Measurements from ENCODE around the gene ZNF219. TPM values are rescaled to one million over a fixed set of nuclear protein-coding genes. Genes with fewer than 3 reads are reported as not detected.

Gene ZNF219
- total and polyA plus RNA-seq, 2 of the 13 experiments (the other 11 are each of a cell fraction or from before 2014, with no cell fraction given), result 34.5 to 36.6 TPM

DNA sequence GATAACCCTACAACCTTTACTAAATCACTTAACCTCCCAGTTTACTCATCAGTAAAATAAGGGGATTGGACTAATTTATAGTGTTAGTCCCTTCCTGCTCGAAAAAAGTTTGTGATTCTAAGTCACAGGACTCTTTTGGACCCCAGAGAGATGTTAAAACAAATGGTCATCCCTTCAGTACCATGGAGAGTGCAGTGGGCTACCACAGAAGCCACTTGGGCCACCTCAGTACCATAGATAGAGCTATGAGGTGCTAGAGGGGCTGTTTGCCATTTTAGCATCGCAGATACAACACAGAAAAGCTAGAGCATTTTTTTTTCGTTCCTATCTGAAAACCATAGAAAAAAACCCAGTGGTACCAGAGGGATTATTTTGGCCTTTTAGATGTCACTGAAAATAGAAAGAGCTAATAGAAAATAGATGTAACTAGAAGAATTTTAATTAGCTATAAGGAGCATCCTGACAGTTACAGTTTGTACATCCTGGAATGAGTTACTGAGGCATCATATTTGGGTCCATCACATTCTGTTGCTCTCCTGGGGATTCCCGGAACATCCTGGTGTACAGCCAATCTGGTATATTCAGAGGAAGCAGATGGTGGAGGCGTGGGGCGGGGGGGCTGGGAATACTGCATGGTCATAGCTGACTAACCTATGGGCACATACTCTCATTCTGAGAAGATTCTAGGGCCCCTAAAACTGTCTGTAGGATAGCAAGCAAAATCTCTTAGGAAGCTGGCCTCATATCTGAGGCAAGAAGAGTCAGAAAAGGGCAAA is 2.8 kb downstream of the ZNF219 start (continued):
- TF ChIP-seq RFX3 (CRISPR knock-in tag; IDR thresholded peaks at IDR 0.05), result no peak
- TF ChIP-seq, protein P1, sequence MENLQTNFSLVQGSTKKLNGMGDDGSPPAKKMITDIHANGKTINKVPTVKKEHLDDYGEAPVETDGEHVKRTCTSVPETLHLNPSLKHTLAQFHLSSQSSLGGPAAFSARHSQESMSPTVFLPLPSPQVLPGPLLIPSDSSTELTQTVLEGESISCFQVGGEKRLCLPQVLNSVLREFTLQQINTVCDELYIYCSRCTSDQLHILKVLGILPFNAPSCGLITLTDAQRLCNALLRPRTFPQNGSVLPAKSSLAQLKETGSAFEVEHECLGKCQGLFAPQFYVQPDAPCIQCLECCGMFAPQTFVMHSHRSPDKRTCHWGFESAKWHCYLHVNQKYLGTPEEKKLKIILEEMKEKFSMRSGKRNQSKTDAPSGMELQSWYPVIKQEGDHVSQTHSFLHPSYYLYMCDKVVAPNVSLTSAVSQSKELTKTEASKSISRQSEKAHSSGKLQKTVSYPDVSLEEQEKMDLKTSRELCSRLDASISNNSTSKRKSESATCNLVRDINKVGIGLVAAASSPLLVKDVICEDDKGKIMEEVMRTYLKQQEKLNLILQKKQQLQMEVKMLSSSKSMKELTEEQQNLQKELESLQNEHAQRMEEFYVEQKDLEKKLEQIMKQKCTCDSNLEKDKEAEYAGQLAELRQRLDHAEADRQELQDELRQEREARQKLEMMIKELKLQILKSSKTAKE (CRISPR knock-in tag; IDR thresholded peaks at IDR 0.05; ENCODE audit: borderline replicate concordance), result no peak
- TF ChIP-seq GFI1 (CRISPR knock-in tag; IDR thresholded peaks at IDR 0.05; ENCODE audit: borderline replicate concordance), result no peak
- no peak for TF ChIP-seq ZNF605 (CRISPR knock-in tag; IDR thresholded peaks at IDR 0.05)
- 0 out of 2 replicates have a peak, but pooled peaks have one; percentile 8 for TF ChIP-seq ZNF430 (CRISPR knock-in tag; IDR thresholded peaks at IDR 0.05)
- no peak for TF ChIP-seq ASH2L (IDR thresholded peaks at IDR 0.05; ENCODE audit: insufficient read length, low read depth, low read length)
- TF ChIP-seq PAX8 (CRISPR knock-in tag; IDR thresholded peaks at IDR 0.05; ENCODE audit: borderline replicate concordance), result no peak
- no peak for TF ChIP-seq ZNF460 (CRISPR knock-in tag; IDR thresholded peaks at IDR 0.05; ENCODE audit: borderline replicate concordance)
- TF ChIP-seq SUZ12 (IDR thresholded peaks at IDR 0.05; ENCODE audit: low read depth, low read length), result no peak
- TF ChIP-seq, protein P2, sequence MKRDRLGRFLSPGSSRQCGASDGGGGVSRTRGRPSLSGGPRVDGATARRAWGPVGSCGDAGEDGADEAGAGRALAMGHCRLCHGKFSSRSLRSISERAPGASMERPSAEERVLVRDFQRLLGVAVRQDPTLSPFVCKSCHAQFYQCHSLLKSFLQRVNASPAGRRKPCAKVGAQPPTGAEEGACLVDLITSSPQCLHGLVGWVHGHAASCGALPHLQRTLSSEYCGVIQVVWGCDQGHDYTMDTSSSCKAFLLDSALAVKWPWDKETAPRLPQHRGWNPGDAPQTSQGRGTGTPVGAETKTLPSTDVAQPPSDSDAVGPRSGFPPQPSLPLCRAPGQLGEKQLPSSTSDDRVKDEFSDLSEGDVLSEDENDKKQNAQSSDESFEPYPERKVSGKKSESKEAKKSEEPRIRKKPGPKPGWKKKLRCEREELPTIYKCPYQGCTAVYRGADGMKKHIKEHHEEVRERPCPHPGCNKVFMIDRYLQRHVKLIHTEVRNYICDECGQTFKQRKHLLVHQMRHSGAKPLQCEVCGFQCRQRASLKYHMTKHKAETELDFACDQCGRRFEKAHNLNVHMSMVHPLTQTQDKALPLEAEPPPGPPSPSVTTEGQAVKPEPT (CRISPR knock-in tag; IDR thresholded peaks at IDR 0.05; ENCODE audit: low read depth), result no peak
- TF ChIP-seq FLYWCH1 (CRISPR knock-in tag; IDR thresholded peaks at IDR 0.05), result no peak
- TF ChIP-seq, protein P3, sequence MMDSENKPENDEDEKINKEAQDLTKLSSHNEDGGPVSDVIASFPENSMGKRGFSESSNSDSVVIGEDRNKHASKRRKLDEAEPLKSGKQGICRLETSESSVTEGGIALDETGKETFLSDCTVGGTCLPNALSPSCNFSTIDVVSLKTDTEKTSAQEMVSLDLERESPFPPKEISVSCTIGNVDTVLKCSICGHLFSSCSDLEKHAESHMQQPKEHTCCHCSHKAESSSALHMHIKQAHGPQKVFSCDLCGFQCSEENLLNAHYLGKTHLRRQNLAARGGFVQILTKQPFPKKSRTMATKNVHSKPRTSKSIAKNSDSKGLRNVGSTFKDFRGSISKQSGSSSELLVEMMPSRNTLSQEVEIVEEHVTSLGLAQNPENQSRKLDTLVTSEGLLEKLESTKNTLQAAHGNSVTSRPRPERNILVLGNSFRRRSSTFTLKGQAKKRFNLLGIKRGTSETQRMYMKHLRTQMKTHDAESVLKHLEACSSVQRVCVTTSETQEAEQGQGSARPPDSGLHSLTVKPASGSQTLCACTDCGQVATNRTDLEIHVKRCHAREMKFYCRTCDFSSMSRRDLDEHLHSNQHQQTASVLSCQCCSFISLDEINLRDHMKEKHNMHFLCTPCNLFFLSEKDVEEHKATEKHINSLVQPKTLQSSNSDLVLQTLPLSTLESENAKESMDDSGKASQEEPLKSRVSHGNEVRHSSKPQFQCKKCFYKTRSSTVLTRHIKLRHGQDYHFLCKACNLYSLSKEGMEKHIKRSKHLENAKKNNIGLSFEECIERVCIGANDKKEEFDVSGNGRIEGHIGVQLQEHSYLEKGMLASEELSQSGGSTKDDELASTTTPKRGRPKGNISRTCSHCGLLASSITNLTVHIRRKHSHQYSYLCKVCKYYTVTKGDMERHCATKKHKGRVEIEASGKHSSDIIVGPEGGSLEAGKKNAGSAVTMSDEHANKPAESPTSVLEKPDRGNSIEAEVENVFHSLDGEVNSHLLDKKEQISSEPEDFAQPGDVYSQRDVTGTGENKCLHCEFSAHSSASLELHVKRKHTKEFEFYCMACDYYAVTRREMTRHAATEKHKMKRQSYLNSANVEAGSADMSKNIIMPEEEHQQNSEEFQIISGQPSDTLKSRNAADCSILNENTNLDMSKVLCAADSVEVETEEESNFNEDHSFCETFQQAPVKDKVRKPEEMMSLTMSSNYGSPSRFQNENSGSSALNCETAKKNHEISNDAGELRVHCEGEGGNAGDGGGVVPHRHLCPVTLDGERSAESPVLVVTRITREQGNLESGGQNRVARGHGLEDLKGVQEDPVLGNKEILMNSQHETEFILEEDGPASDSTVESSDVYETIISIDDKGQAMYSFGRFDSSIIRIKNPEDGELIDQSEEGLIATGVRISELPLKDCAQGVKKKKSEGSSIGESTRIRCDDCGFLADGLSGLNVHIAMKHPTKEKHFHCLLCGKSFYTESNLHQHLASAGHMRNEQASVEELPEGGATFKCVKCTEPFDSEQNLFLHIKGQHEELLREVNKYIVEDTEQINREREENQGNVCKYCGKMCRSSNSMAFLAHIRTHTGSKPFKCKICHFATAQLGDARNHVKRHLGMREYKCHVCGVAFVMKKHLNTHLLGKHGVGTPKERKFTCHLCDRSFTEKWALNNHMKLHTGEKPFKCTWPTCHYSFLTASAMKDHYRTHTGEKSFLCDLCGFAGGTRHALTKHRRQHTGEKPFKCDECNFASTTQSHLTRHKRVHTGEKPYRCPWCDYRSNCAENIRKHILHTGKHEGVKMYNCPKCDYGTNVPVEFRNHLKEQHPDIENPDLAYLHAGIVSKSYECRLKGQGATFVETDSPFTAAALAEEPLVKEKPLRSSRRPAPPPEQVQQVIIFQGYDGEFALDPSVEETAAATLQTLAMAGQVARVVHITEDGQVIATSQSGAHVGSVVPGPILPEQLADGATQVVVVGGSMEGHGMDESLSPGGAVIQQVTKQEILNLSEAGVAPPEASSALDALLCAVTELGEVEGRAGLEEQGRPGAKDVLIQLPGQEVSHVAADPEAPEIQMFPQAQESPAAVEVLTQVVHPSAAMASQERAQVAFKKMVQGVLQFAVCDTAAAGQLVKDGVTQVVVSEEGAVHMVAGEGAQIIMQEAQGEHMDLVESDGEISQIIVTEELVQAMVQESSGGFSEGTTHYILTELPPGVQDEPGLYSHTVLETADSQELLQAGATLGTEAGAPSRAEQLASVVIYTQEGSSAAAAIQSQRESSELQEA (CRISPR knock-in tag; IDR thresholded peaks at IDR 0.05; ENCODE audit: not compliant biosample characterization), result no peak
- TF ChIP-seq ZNF749 (CRISPR knock-in tag; IDR thresholded peaks at IDR 0.05; ENCODE audit: borderline replicate concordance), result no peak
- TF ChIP-seq HMG20B (CRISPR knock-in tag; conservative IDR thresholded peaks at IDR 0.05), result no peak
- TF ChIP-seq RELA (CRISPR knock-in tag; IDR thresholded peaks at IDR 0.05), result no peak
- no peak for TF ChIP-seq SOX5 (CRISPR knock-in tag; IDR thresholded peaks at IDR 0.05; ENCODE audit: borderline replicate concordance)
- TF ChIP-seq SMARCE1 (IDR thresholded peaks at IDR 0.05; ENCODE audit: borderline replicate concordance), result no peak

All from HepG2 (cell line).